Activated T-cell treated with anti-CD3 and anti-CD28 coated beads, Interleukin-2, amount 50 U/mL, for 48 hours (primary cell): Measurements from ENCODE around the gene SPOCK3.

Experiments used
- DNase-seq, 2 experiments: peaks; one replicate each; pipeline ENCODE4 v3.0.0-alpha.2; 2020

Gene SPOCK3

GRCh38 chr4:167171928-167172327 lies 62.4 kb downstream of the SPOCK3 start:
- DNase-seq = no peak

DNA sequence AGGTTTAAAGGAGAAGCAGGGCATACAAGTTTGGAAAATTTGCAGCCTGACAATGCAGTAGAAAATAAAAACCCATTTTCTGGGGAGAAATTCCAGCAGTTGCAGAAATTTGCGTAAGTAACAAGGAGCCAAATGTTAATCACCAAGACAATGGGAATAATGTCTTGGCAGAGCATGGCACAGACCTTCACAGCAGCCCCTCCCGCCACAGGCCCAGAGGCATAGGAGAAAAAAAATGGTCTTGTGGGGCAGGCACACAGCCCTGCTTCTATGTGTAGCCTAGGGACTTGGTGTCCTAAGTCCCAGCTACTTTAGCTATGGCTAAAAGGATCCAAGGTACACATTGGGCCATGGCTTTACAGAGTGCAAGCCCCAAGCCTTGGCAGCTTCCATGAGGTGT lies 65.7 kb downstream of the SPOCK3 start:
- DNase-seq = no peak

- no peak for DNase-seq
These were observed 83.7 kb downstream of the SPOCK3 start for GRCh38 chr4:167150587-167150986.

- DNase-seq = no peak
These were observed 89.7 kb downstream of the SPOCK3 start for GRCh38 chr4:167144605-167145004.

- DNase-seq = no peak
These were observed 91.3 kb downstream of the SPOCK3 start for GRCh38 chr4:167143018-167143417.

DNA sequence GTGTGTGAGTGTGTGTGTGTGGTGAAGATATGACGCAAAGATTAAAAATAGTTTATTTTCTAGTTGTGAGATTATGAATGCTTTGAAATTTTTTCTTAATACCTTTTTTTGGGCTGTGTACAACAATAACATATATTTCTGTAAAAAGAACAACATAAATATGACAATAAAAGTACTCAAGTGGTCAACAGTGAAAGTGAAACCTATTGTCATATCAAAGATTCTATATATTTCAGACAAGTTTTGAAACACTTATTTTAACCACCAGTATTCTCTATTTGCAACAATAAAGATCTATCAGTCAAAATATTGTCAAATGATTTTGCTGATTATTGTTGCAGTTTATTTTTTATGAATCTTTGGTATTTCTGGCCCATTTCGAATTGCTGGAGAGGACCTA lies 98.0 kb downstream of the SPOCK3 start:
- no peak for DNase-seq

GRCh38 chr4:167129146-167129545 lies 105.1 kb downstream of the SPOCK3 start:
- no peak for DNase-seq

- DNase-seq = no peak
These were observed 114.9 kb downstream of the SPOCK3 start for GRCh38 chr4:167119392-167119791.

- DNase-seq = no peak
These were observed 117.0 kb downstream of the SPOCK3 start for GRCh38 chr4:167117273-167117672.

GRCh38 chr4:167114416-167114971 lies 119.8 kb downstream of the SPOCK3 start:
- no peak for DNase-seq

DNA sequence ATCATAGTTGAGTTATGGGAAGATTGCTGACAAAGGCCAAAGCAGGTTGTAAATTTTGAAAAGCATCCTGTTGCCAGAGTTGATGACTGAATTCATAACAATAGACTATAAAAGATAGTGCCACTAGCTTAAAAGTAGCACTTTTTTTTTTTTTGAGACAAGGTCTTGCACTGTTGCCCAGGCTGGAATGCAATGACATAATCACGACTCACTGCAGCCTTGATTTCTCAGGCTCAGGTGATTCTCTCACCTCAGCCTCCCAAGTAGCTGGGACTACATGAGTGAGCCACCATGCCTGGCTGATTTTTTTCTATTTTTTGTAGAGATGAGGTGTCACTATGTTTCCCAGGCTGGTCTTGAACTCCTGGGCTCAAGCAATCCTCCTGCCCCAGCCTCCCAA lies 122.7 kb downstream of the SPOCK3 start:
- DNase-seq = no peak

GRCh38 chr4:167111092-167111491 lies 123.2 kb downstream of the SPOCK3 start:
- DNase-seq = no peak

GRCh38 chr4:167109859-167110258 lies 124.4 kb downstream of the SPOCK3 start:
- no peak for DNase-seq

DNA sequence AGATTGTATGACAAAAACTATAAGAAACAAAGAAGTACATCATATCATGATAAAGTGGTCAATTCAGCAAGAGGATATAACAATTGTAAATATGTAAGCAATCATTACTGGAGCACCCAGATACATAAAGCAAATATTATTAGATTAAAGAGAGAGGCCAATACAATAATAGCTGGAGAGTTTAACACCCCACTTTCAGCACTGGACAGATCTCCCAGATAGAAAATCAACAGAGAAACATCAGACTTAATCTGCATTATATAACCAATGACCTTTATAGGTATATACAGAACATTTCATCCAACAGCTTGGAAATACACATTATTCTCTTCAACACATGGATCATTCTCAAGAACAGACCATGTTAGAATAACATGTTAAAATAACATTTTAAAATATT lies 128.4 kb downstream of the SPOCK3 start:
- DNase-seq = no peak

DNA sequence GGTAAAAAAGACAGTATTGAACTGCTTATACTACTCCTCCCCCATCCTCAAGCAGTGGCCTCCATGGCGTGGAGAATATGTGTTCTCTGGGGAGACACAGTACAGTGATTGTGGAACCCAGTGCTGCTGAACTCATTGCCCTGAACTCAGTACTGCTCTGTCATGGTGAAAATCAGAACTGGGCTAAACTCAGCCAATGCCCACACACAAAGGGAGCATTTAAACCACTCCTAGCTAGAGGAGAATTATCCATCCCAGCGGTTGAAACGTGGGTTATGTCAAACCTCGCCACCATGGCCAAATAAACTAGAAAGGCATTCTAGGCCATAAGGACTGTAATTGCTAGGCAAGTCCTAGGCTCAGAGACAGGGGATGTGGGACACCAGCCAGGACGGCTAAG lies 131.8 kb downstream of the SPOCK3 start:
- DNase-seq = no peak

- DNase-seq = no peak
These were observed 133.3 kb downstream of the SPOCK3 start for GRCh38 chr4:167101035-167101434.

DNA sequence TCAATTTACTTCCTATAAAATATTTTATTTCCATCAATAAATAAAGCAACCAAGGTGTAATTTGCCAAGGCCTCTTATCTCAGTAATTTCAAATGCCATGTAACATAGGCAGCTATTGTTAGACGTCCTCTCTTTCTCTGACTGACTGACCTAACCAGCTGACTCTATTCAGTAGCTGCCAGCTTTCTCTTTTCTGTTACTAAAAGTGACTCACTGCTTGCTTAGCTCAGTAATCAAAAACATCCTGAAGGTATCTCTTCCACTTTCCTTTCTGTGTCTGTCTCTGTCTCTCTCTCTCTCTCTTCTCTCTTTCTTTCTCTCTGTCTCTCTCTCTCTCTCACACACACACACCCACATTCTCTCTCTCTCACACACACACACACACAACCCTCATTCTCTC lies 134.2 kb downstream of the SPOCK3 start:
- no peak for DNase-seq

- no peak for DNase-seq
These were observed 146.2 kb downstream of the SPOCK3 start for GRCh38 chr4:167088115-167088514.

DNA sequence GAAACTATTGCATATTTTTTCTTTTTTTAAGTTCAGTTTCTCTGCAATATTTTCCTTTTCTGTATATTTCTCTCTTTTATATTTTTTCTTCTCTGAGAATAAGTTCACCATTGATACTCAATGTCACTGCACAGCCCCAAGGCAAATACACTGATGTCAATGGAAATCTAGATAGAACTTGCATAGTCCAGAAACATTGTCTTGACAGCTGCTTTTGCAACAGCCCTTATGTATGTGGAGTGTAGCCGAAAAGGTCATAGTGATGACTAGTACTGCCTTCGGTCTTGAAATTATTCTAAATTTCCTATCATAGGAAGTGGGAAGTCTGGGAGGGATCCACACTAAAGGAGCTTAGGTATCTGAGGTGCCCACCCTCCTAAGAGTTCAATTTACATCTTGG lies 150.0 kb downstream of the SPOCK3 start:
- no peak for DNase-seq

- no peak for DNase-seq
These were observed 154.5 kb downstream of the SPOCK3 start for GRCh38 chr4:167079762-167080161.

GRCh38 chr4:167052631-167053091 lies 181.6 kb downstream of the SPOCK3 start:
- DNase-seq = no peak

GRCh38 chr4:167049257-167049656 lies 185.0 kb downstream of the SPOCK3 start:
- DNase-seq = no peak

DNA sequence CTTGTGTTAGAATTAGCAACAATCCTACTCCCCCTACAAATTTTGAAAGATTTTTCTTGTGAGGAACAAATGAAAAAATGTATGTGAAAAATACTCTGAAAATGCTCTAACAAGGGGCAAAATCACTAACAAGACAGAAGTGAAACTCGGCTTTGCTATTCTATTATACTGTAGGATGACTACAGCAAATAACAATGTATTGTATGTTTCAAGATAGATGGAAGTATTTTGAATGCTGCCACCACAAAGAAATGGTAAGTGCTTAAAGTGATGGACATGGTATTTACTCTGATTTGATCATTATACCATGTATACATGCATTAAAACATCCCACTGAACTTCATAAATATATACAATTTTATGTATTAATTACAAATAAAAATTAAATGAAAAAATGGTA lies 192.8 kb downstream of the SPOCK3 start:
- no peak for DNase-seq

GRCh38 chr4:167035390-167035789 lies 198.9 kb downstream of the SPOCK3 start:
- no peak for DNase-seq

DNA sequence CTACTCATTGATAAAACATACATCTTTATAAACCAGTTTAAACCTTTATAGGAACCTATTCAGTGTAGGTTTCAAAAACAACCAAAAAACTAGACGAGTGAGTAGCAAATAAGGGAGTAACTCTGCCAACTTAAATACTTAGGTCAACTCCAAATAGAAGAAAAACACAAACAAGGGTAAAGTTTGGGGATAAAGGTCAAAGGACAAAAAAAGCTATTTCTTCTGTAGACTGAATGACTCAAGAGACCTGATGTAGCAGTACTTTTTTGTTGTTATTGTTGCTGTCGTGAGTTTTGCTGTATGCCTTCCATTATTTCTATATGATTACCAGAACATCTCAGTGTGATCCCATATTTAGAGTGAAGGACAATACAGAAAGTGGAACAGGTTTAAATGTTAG lies 199.3 kb downstream of the SPOCK3 start:
- DNase-seq = no peak

GRCh38 chr4:167032871-167033270 lies 201.4 kb downstream of the SPOCK3 start:
- DNase-seq = no peak
